HCT116 (cell line): ENCODE results near the gene CRIP1. TPM values are rescaled to one million over a fixed set of nuclear protein-coding genes. Genes with fewer than 3 reads are reported as not detected.

Source experiments
- ATAC-seq: fragments of 200-7000 bp; cut with Tn5 transposase; 2 replicates; pipeline ENCODE4 v1.9.1; 2020; ENCODE audit warnings: mild to moderate bottlenecking, moderate library complexity
- BruUV-seq: library from RNA; stranded (reverse); fragments of 400-500 nt; replicated peaks from 2 replicates; lab custom pipeline; 2021; lab: Mats Ljungman, UMichigan
- CTCF ChIA-PET: fragments of 300-600 bp; sonication (Branson Sonifier 250); formaldehyde crosslinking; loops from one replicate; lab custom pipeline; 2021; ENCODE audit warnings: antibody characterized with exemption; lab: Charles Lee
- POLR2A ChIA-PET: fragments of 300-600, 350-600 bp; sonication (Branson Sonifier 250); formaldehyde crosslinking; loops from one replicate; lab custom pipeline; 2021; ENCODE audit warnings: antibody characterized with exemption; lab: Charles Lee
- RAD21 ChIA-PET, 2 experiments: fragments of 300-600 bp; sonication (Branson Sonifier 250); formaldehyde crosslinking; loops; one replicate each; lab custom pipeline; 2023; ENCODE audit warnings: low total read pairs in 2 of 2; ENCODE audit not compliant: uncharacterized antibody in 2 of 2, unreplicated experiment in 2 of 2, low non-redundant PET in 1 of 2; lab: Charles Lee
- DNase-seq: peaks from one replicate; pipeline ENCODE4 v3.0.0-alpha.2; 2010; ENCODE audit warnings: low read depth, low spot score
- H2AFZ ChIP-seq: fragments of 200-600 bp; shearing (Covaris generic), sonication (generic); 2 replicates; pipeline ENCODE4 v1.6.1; 2017; ENCODE audit warnings: low read depth, mixed run types, mixed read lengths, antibody characterized with exemption, low read length; ENCODE audit not compliant: poor library complexity, severe bottlenecking
- H3K27ac ChIP-seq: 2 replicates; pipeline ENCODE4 v1.5.1; 2012; ENCODE audit warnings: low read depth, low read length
- H3K27me3 ChIP-seq: fragments of 200-600 bp; sonication (generic); 2 replicates; pipeline ENCODE4 v1.6.1; 2016; ENCODE audit warnings: mixed run types, low read length, mixed read lengths; ENCODE audit not compliant: insufficient read depth
- H3K36me3 ChIP-seq, 2 experiments: fragments of 200-500 bp in 1 of 2; fragments of 200-600 bp in 1 of 2; sonication (Bioruptor generic) in 1 of 2; sonication (generic) in 1 of 2; 2 replicates each; pipeline versions ENCODE4 v1.5.1 to v1.6.1; 2014 to 2016; ENCODE audit warnings: low read length in 2 of 2, inconsistent platforms in 1 of 2, mixed read lengths in 1 of 2, mixed run types in 1 of 2; ENCODE audit not compliant: insufficient read depth in 2 of 2, control insufficient read depth in 1 of 2
- H3K4me1 ChIP-seq, 2 experiments: fragments of 200-600 bp in 1 of 2; sonication (generic) in 1 of 2; 2 replicates each; pipeline versions ENCODE4 v1.5.1 to v1.6.1; 2012 to 2017; ENCODE audit warnings: low read length in 2 of 2, inconsistent platforms in 1 of 2, mild to moderate bottlenecking in 1 of 2, mixed read lengths in 1 of 2, mixed run types in 1 of 2, moderate library complexity in 1 of 2; ENCODE audit not compliant: insufficient read depth in 2 of 2, control insufficient read depth in 1 of 2
- H3K4me2 ChIP-seq: fragments of 200-600 bp; sonication (generic); 2 replicates; pipeline ENCODE4 v1.6.1; 2017; ENCODE audit warnings: mixed run types, low read length, mixed read lengths
- H3K4me3 ChIP-seq, 2 experiments: fragments of 200-600 bp in 1 of 2; sonication (generic) in 1 of 2; replicated peaks in 1 of 2; 2 replicates each; pipeline ENCODE4 v1.5.1; 2011 to 2016; ENCODE audit warnings: low read length in 2 of 2, control low read depth in 1 of 2, low read depth in 1 of 2, mild to moderate bottlenecking in 1 of 2, mixed read lengths in 1 of 2, mixed run types in 1 of 2
- H3K79me2 ChIP-seq: fragments of 200-600 bp; sonication (generic); 2 replicates; pipeline ENCODE4 v1.6.1; 2017; ENCODE audit warnings: mild to moderate bottlenecking, mixed run types, low read length, moderate library complexity, mixed read lengths; ENCODE audit not compliant: insufficient read depth
- H3K9ac ChIP-seq: fragments of 200-600 bp; sonication (generic); 2 replicates; pipeline ENCODE4 v1.6.1; 2016; ENCODE audit warnings: low read length, mixed read lengths
- H3K9me2 ChIP-seq: fragments of 200-600 bp; sonication (generic), shearing (Covaris generic); 2 replicates; pipeline ENCODE4 v1.6.1; 2017; ENCODE audit warnings: mixed run types, mild to moderate bottlenecking, moderate library complexity; ENCODE audit not compliant: insufficient read depth
- H3K9me3 ChIP-seq, 2 experiments: fragments of 200-500 bp in 1 of 2; fragments of 200-600 bp in 1 of 2; sonication (Bioruptor generic) in 1 of 2; sonication (generic) in 1 of 2; 2 replicates each; pipeline ENCODE4 v1.6.1; 2014 to 2017; ENCODE audit warnings: low read length in 2 of 2, mixed read lengths in 2 of 2, inconsistent platforms in 1 of 2, low read depth in 1 of 2, mild to moderate bottlenecking in 1 of 2, mixed run types in 1 of 2, moderate library complexity in 1 of 2; ENCODE audit not compliant: control insufficient read depth in 1 of 2, insufficient read depth in 1 of 2
- H4K20me1 ChIP-seq: fragments of 200-600 bp; sonication (generic), shearing (Covaris generic); 2 replicates; pipeline ENCODE4 v1.6.1; 2017; ENCODE audit warnings: mixed run types, mild to moderate bottlenecking, moderate library complexity; ENCODE audit not compliant: insufficient read depth
- ATF3 ChIP-seq: IDR thresholded peaks from 2 replicates; pipeline ENCODE4 v1.6.1; 2012
- CBX3 ChIP-seq: IDR thresholded peaks from 2 replicates; pipeline ENCODE4 v1.6.1; 2012; ENCODE audit warnings: low read depth
- CTCF ChIP-seq, 3 experiments: fragments of 200-600 bp in 1 of 3; sonication (generic) in 1 of 3; IDR thresholded peaks in 2 of 3; conservative IDR thresholded peaks in 1 of 3; 2 replicates each; pipeline ENCODE4 v1.5.1; 2012 to 2017; ENCODE audit warnings: low read depth in 2 of 3, low read length in 2 of 3, antibody characterized with exemption in 1 of 3, borderline replicate concordance in 1 of 3, control low read depth in 1 of 3, mild to moderate bottlenecking in 1 of 3, mixed read lengths in 1 of 3, mixed run types in 1 of 3, moderate library complexity in 1 of 3; ENCODE audit not compliant: insufficient read depth in 1 of 3
- EGR1 ChIP-seq: IDR thresholded peaks from 2 replicates; pipeline ENCODE4 v1.6.1; 2012; ENCODE audit warnings: low read depth
- ELF1 ChIP-seq: IDR thresholded peaks from 2 replicates; pipeline ENCODE4 v1.6.1; 2012; ENCODE audit warnings: low read depth, borderline replicate concordance
- EZH2 ChIP-seq: fragments of 200-600 bp; sonication (generic); IDR thresholded peaks from 2 replicates; pipeline ENCODE4 v1.6.1; 2017; ENCODE audit warnings: antibody characterized with exemption, mixed run types
- EZH2phosphoT487 ChIP-seq: fragments of 200-600 bp; IDR thresholded peaks from 2 replicates; pipeline ENCODE4 v1.6.1; 2018; ENCODE audit warnings: antibody characterized with exemption, borderline replicate concordance
- FOSL1 ChIP-seq: IDR thresholded peaks from 2 replicates; pipeline ENCODE4 v1.6.1; 2012; ENCODE audit warnings: low read depth
- JUND ChIP-seq: IDR thresholded peaks from 2 replicates; pipeline ENCODE4 v1.6.1; 2012
- MAX ChIP-seq: IDR thresholded peaks from 2 replicates; pipeline ENCODE4 v1.6.1; 2012
- RAD21 ChIP-seq: IDR thresholded peaks from 2 replicates; pipeline ENCODE4 v1.6.1; 2012; ENCODE audit warnings: low read depth, mild to moderate bottlenecking
- REST ChIP-seq: IDR thresholded peaks from 2 replicates; pipeline ENCODE4 v1.6.1; 2012; ENCODE audit warnings: low read depth
- SIN3A ChIP-seq: IDR thresholded peaks from 2 replicates; pipeline ENCODE4 v1.6.1; 2012; ENCODE audit warnings: low read depth
- SRF ChIP-seq: IDR thresholded peaks from 2 replicates; pipeline ENCODE4 v1.6.1; 2012; ENCODE audit warnings: low read depth
- TCF7L2 ChIP-seq: IDR thresholded peaks from 2 replicates; pipeline ENCODE4 v1.7.0; 2011; ENCODE audit warnings: borderline replicate concordance, inconsistent platforms; ENCODE audit not compliant: insufficient read depth, insufficient read length; ENCODE audit errors: extremely low read depth
- ZBTB33 ChIP-seq: IDR thresholded peaks from 2 replicates; pipeline ENCODE4 v1.6.1; 2011; ENCODE audit warnings: mild to moderate bottlenecking, low read length, moderate library complexity; ENCODE audit not compliant: insufficient replicate concordance; ENCODE audit errors: extremely low read depth
- ZFX ChIP-seq: fragments of 450-650 bp; IDR thresholded peaks from 2 replicates; pipeline ENCODE4 v1.6.1; 2017
- ZNF274 ChIP-seq: fragments of 200-500 bp; sonication (Bioruptor generic); IDR thresholded peaks from 2 replicates; pipeline ENCODE4 v1.6.1; 2014; ENCODE audit warnings: mild to moderate bottlenecking, low read depth, low read length, inconsistent platforms
- intact Hi-C: fragments of 100-400 bp; cut with micrococcal nuclease; formaldehyde crosslinking; loops from 2 replicates; pipeline ENCODE4 v1.10.0; 2022
- total RNA-seq: library from RNA; stranded (reverse); gene quantifications from one replicate; pipeline ENCODE4 v1.2.1, GENCODE V29; 2021; ENCODE audit not compliant: unreplicated experiment

Gene CRIP1
- total RNA-seq, 1 experiment from 2014 or later: 260 TPM

- intact Hi-C loops: no loop called here
- no peak overlapping the region for H3K4me3 ChIP-seq
- no peaks in the 10 kb centered on the region for H3K79me2 ChIP-seq
- H3K9me3 ChIP-seq: no peaks in the 10 kb centered on the region
- ATAC-seq (no peak), DNase-seq (no peak)
- H3K9me2 ChIP-seq: no peaks in the 10 kb centered on the region
- ChIA-PET POLR2A (no interaction called here), RAD21 (interaction anchor here in 1 of 2 experiments (0.8 kb wide), 1 partner anchor 486 kb away, joined by 5 read pairs; no protein-coding TSS in a partner anchor), CTCF (interaction anchor here (4.7 kb wide), 1 partner anchor 12 kb away, joined by 20 read pairs; no protein-coding TSS in a partner anchor)
- BruUV-seq: no TSS peak
- no peak overlapping the region for H2AFZ ChIP-seq
- H3K9ac ChIP-seq: no peak overlapping the region
- H3K27ac ChIP-seq: no peak overlapping the region; the same call in 1 of the 2 replicates
- H3K4me1 ChIP-seq: peaks cover 27 to 32% of the 10 kb centered on the region in 2 experiments
- H3K27me3 ChIP-seq: no peaks in the 10 kb centered on the region
- H4K20me1 ChIP-seq: no peaks in the 10 kb centered on the region
- no peak overlapping the region for H3K4me2 ChIP-seq
- H3K36me3 ChIP-seq: peaks cover 0 to 10% of the 10 kb centered on the region in 2 experiments; a peak in 2 of 4 replicates
- TF ChIP-seq REST (no peak), FOSL1 (no peak), CBX3 (no peak), SIN3A (no peak), MAX (no peak), TCF7L2 (no peak), ZFX (no peak), EZH2 (no peak), RAD21 (no peak), EGR1 (no peak), CTCF (IDR thresholded peaks at IDR 0.05 in 2 of 3, conservative IDR thresholded peaks at IDR 0.05 in 1 of 3; ENCODE audit: borderline replicate concordance in 1 of 3, insufficient read depth in 1 of 3, low read depth in 2 of 3, low read length in 2 of 3) (no peak), ZNF274 (no peak), SRF (no peak), ELF1 (no peak), JUND (no peak), EZH2phosphoT487 (no peak), ATF3 (no peak), ZBTB33 (no peak)
These were observed 17.0 kb upstream of the CRIP1 start for GRCh38 chr14:105469456-105470349.
